SJSA1 (cell line): ENCODE measurements around the gene STIM1. TPM values are rescaled to one million over a fixed set of nuclear protein-coding genes. Genes with fewer than 3 reads are reported as not detected.

Experiments
- DNase-seq, 2 experiments: peaks; one replicate each; pipeline ENCODE4 v3.0.0-alpha.2; 2015 to 2020; ENCODE audit warnings: low spot score in 2 of 2, low read depth in 1 of 2
- H3K27ac ChIP-seq: fragments of 250-450 bp; sonication (Bioruptor Pico); 2 replicates; pipeline ENCODE4 v1.5.1; 2020; ENCODE audit warnings: mild to moderate bottlenecking, moderate library complexity
- H3K27me3 ChIP-seq: fragments of 250-450 bp; sonication (Bioruptor Pico); replicated peaks from 2 replicates; pipeline ENCODE4 v1.5.1; 2020; ENCODE audit warnings: mild to moderate bottlenecking, moderate library complexity
- H3K36me3 ChIP-seq: fragments of 250-450 bp; sonication (Bioruptor Pico); 2 replicates; pipeline ENCODE4 v1.5.1; 2020; ENCODE audit warnings: mild to moderate bottlenecking
- H3K4me1 ChIP-seq: fragments of 250-450 bp; sonication (Bioruptor Pico); replicated peaks from 2 replicates; pipeline ENCODE4 v1.6.1; 2021; ENCODE audit warnings: mild to moderate bottlenecking
- H3K4me3 ChIP-seq: fragments of 250-450 bp; sonication (Bioruptor Pico); 2 replicates; pipeline ENCODE4 v1.5.1; 2020; ENCODE audit warnings: mild to moderate bottlenecking
- H3K9me3 ChIP-seq: fragments of 250-450 bp; sonication (Bioruptor Pico); replicated peaks from 2 replicates; pipeline ENCODE4 v1.5.1; 2020; ENCODE audit warnings: mild to moderate bottlenecking
- total RNA-seq: library from RNA; depleted of rRNA; stranded (reverse); fragments of >200 nt; shearing (Covaris generic); gene quantifications from 2 replicates; pipeline ENCODE4 v1.2.3, GENCODE V29; 2014

STIM1 gene
- total RNA-seq, 1 experiment from 2014 or later, result 87.2 TPM

DNA sequence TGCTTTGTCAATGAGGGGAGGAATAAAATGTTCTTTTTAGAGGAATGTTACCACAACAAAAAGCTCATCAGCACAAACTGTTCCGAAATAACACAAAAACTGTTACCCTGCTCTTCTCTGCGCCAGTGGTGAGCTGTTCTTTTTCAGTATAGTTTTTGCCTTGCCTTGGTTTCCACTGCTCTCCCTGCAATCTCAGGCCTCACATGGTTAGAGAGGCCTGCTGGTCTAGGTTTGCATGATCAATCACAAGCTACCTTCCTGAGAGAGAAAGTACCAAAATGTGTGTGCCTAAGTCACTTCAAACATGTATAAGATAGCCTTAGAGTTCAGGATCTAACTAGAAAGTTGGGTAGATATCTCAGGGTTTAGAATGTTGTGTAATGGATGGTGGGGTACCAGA, 114.6 kb downstream of the STIM1 start:
- Histone ChIP-seq H3K9me3 (no peaks in the 10 kb centered on the region), H3K27me3 (no peaks in the 10 kb centered on the region), H3K36me3 (no peaks in the 10 kb centered on the region), H3K27ac (no peak overlapping the region), H3K4me3 (no peak overlapping the region), H3K4me1 (no peaks in the 10 kb centered on the region)
- no peak for DNase-seq

DNA sequence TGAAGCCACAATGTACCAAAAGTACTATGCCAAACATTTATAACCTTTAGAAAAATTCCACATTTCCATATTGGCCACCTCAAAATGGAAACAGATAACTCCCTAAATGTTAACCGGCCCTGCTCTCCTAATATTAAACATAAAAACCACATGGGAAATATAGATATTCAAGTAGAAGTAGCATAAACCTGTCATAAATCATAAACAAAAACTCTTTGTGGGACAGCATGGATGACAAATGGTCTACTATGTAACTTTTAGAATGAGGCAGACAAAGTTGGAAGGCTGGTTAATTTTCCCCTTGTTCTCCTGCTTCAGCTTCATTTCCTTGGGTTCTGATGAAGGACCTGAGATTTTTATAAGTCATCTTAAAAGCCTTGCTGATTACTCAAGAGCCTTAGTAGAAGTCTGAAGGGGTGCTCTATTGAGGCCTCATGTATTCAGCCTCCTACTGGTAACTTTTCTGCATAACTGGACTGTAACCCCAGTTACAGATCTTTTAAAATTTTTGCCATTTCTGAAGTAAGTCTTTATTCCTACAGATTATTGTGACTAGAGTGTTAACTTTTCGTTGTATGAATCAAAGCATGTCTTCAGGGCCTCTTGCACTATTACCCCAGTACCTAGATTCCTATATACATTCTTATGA, 116.4 kb downstream of the STIM1 start:
- H3K9me3 ChIP-seq, result no peaks in the 10 kb centered on the region

GRCh38 chr11:3972431-3972830, 117.0 kb downstream of the STIM1 start:
- no peaks in the 10 kb centered on the region for H3K4me1 ChIP-seq
- no peak overlapping the region for H3K4me3 ChIP-seq
- no peak overlapping the region for H3K27ac ChIP-seq
- no peaks in the 10 kb centered on the region for H3K27me3 ChIP-seq
- no peaks in the 10 kb centered on the region for H3K36me3 ChIP-seq
- no peak for DNase-seq
- no peaks in the 10 kb centered on the region for H3K9me3 ChIP-seq

More for the DNA sequence above, 116.4 kb downstream of the STIM1 start:
- no peaks in the 10 kb centered on the region for H3K4me1 ChIP-seq
- H3K27me3 ChIP-seq, result no peaks in the 10 kb centered on the region
- no peak overlapping the region for H3K4me3 ChIP-seq
- no peak for DNase-seq
- no peaks in the 10 kb centered on the region for H3K36me3 ChIP-seq
- no peak overlapping the region for H3K27ac ChIP-seq

DNA sequence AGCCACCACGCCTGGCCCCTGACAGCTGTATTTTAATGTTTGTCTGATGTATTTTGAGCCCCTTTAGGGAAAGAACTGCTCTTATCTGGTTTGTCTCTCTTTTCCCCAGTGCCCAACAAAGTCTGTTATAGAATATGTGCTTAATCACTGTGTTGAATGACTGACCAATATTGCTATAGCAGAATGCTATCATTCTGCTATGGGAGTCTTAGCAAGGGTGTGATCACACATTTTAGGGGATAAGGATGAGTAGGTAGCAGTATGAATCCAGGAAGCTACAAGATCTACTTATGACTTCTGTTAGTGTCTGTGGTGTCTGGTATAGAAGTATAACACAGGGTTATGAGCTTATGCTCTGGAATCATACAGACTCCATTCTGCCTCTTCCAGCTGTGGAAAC, 121.6 kb downstream of the STIM1 start:
- no peaks in the 10 kb centered on the region for H3K27me3 ChIP-seq
- H3K36me3 ChIP-seq, result no peaks in the 10 kb centered on the region
- H3K27ac ChIP-seq, result no peak overlapping the region
- no peaks in the 10 kb centered on the region for H3K4me1 ChIP-seq
- DNase-seq, result no peak
- no peak overlapping the region for H3K4me3 ChIP-seq
- no peaks in the 10 kb centered on the region for H3K9me3 ChIP-seq

DNA sequence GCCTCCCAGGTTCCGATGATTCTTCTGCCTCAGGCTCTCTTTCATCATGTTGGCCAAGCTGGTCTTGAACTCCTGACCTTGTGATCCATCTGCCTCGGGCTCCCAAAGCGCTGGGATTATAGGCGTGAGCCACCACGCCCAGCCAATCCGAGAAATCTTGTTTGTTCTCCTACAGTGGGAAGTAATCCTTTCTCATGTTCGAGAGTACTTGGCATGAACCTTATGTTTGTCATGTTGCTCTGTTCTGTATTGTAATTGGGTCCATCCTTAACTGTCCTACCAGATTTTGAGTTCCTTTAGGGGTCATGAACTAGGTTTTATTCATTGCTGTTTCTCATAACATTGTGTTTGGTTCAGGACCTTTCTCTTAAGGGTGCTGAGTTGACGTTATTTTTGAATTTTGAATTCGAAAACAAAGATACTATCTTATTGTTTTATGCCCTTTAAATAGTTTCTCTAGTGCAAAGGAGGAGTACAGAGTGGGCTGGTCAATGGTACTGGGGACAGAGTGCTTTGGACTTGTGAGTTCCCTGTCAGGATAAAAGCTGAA, 125.7 kb downstream of the STIM1 start:
- no peak overlapping the region for H3K27ac ChIP-seq
- H3K4me3 ChIP-seq, result no peak overlapping the region
- H3K36me3 ChIP-seq, result no peaks in the 10 kb centered on the region
- DNase-seq, result no peak
- H3K9me3 ChIP-seq, result no peaks in the 10 kb centered on the region
- H3K27me3 ChIP-seq, result no peaks in the 10 kb centered on the region
- no peaks in the 10 kb centered on the region for H3K4me1 ChIP-seq

DNA sequence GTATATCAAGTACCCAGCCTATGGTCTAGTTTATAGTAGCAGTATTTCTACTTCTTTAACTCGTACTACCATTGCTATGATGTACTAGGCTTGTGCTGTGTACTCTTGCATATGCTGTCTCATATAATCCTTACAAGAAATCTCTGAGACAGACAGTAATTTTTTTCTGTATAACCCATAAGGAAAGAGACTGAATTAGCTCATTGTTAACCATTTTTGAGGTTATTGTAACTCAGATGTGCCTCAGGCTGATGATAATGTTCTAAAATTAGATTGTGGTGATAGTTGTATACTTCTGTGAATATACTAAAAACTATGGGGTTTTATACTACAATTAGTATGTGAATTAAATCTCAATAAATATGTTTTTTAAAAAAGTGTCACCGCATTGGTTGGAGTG, 127.0 kb downstream of the STIM1 start:
- no peak overlapping the region for H3K27ac ChIP-seq
- no peak overlapping the region for H3K4me3 ChIP-seq
- DNase-seq, result no peak

GRCh38 chr11:3983101-3983500, 127.6 kb downstream of the STIM1 start:
- H3K27me3 ChIP-seq, result no peaks in the 10 kb centered on the region
- H3K27ac ChIP-seq, result no peak overlapping the region
- no peak for DNase-seq
- H3K4me1 ChIP-seq, result no peaks in the 10 kb centered on the region
- no peak overlapping the region for H3K4me3 ChIP-seq
- no peaks in the 10 kb centered on the region for H3K36me3 ChIP-seq
- H3K9me3 ChIP-seq, result no peaks in the 10 kb centered on the region

More for the DNA sequence above, 127.0 kb downstream of the STIM1 start:
- H3K36me3 ChIP-seq, result no peaks in the 10 kb centered on the region
- H3K4me1 ChIP-seq, result no peaks in the 10 kb centered on the region
- H3K27me3 ChIP-seq, result no peaks in the 10 kb centered on the region
- no peaks in the 10 kb centered on the region for H3K9me3 ChIP-seq

DNA sequence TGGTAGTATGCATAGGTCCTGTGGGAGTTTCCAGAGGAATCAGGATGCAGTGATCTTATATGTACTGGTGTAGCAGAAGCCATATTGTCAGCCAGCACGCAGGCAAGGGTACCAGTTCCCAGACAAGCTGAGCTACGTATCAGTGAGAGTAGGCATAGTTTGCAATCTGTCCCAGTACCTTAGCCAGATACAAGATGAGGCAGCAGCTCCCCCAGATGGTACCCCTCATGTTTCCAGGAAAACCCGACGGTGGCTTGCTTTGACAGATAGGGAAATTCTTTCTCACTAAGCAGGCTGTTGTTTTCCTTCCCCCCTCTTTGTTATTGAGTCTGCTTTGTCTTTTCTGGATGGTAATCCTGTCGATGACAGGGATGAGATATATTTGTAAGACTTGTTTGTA, 129.4 kb downstream of the STIM1 start:
- Histone ChIP-seq H3K27ac (no peak overlapping the region), H3K27me3 (no peaks in the 10 kb centered on the region), H3K4me3 (no peak overlapping the region), H3K4me1 (no peaks in the 10 kb centered on the region), H3K36me3 (no peaks in the 10 kb centered on the region), H3K9me3 (no peaks in the 10 kb centered on the region)
- DNase-seq, result no peak

DNA sequence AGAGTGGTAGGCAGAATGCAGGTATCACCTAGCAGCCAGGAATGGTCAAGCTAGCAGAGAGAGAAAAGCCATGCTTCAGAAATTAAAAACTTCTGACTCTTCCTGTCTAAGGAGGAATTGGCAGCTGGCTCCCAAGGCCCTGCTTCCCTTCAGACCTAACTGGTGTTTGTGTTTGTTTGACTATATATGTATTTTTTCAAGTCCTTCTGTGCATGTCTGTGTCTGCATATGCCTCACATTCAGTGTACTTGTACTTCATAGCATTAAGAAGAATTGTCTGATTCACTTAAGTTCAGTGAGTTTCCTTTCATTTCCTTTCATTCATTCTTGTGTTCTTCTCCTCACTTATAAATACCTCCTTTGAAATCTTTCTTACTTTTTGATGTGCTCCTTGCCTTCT, 130.2 kb downstream of the STIM1 start:
- no peaks in the 10 kb centered on the region for H3K4me1 ChIP-seq
- DNase-seq, result no peak
- H3K27me3 ChIP-seq, result no peaks in the 10 kb centered on the region
- no peaks in the 10 kb centered on the region for H3K9me3 ChIP-seq
- no peaks in the 10 kb centered on the region for H3K36me3 ChIP-seq
- H3K4me3 ChIP-seq, result no peak overlapping the region
- no peak overlapping the region for H3K27ac ChIP-seq

DNA sequence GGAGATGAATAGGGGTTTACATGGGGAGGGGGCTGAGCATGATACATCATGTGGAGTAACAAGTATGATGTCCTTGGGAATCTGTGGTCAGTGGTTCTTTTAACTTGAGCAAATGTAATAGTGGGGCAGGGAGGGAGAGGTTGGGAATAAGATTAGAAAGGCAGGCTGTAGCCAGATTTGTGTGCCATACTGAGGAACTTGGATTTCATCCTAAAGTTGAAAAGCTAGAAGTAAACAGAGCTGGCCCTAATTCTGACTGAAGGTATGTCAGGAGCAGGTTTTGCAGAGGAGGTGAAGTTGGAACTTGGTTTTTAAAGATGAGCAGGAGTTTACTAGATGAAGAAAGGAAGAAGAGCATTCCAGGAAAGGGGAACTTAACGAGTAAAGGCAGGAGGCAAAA, 130.8 kb downstream of the STIM1 start:
- no peak for DNase-seq
- Histone ChIP-seq H3K4me1 (no peaks in the 10 kb centered on the region), H3K36me3 (no peaks in the 10 kb centered on the region), H3K4me3 (no peak overlapping the region), H3K27ac (no peak overlapping the region), H3K27me3 (no peaks in the 10 kb centered on the region), H3K9me3 (no peaks in the 10 kb centered on the region)

DNA sequence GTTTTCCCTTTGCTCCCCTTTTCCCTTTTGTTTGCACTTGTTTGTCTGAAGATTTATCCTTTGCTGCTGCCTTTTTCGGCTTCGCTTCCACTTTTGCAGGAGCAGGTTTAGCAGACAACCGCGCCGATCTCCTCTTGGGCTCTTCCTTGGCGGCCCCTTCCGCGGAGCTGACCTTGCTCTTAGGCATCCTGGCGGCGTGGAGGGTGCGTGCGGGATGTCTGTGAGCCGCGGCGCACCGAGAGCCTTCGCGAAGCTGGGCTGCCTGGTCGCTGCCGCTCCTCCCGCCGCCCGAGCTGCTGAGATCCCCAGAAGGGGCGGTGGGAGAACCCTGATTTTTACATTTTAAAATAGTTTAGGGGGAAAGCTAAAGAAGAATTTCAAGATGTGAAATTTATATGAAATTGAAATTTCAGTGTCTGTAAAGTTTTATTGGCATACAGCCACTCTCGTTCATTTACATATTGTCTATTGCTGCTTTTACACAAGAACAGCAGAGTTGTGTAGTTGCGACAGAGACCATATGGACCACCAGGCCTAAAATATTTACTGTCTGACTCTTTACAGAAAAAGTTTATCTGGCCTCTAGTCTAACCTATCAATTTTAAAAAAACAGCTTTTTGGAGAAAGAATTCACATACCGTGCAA, 133.9 kb downstream of the STIM1 start:
- Histone ChIP-seq H3K4me1 (no peaks in the 10 kb centered on the region), H3K36me3 (no peaks in the 10 kb centered on the region), H3K4me3 (no peak overlapping the region), H3K9me3 (peaks cover 8% of the 10 kb centered on the region), H3K27me3 (no peaks in the 10 kb centered on the region), H3K27ac (no peak overlapping the region)
- no peak for DNase-seq

GRCh38 chr11:3989921-3990290, 134.4 kb downstream of the STIM1 start:
- Histone ChIP-seq H3K27me3 (no peaks in the 10 kb centered on the region), H3K36me3 (no peaks in the 10 kb centered on the region), H3K4me3 (no peak overlapping the region), H3K9me3 (peaks cover 11% of the 10 kb centered on the region), H3K27ac (no peak overlapping the region), H3K4me1 (no peaks in the 10 kb centered on the region)
- no peak for DNase-seq

DNA sequence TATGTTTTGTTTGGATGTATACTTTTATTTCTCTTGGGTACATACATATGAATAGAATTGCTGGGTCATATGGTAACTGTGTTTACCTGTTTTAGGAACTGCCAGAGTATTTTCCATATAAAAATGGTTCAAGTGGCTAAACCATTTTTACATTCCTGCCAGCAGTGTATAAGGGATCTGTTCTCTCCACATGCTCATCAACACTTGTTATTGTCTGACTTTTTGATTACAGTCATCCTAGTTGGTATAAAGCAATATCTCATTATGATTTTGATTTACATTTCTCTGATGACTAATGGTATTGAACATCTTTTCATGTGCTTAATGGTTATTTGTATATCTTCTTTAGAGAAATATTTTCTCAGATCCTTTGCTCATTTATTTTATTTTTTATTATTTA, 134.9 kb downstream of the STIM1 start:
- no peak for DNase-seq
- no peak overlapping the region for H3K4me3 ChIP-seq

DNA sequence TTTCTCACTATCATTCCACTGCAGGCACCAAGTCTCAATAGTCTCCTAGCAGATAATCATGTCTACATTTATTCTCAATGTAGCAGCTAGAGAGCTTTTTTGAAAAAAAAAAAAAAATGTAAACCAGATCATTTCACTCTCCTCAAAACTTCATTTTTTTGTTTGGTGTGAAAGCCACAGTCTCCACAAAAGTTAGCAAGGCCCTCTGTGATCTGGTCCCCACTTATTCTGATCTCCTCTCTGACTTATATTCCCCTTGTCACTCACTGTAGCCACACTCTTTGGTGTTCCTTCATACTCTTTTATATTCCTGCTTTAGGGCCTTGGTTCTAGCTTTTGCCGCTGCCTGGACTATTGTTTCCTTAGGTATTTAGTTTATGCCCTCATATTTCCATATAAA, 137.5 kb downstream of the STIM1 start:
- Histone ChIP-seq H3K36me3 (no peaks in the 10 kb centered on the region), H3K27ac (no peak overlapping the region), H3K4me1 (no peaks in the 10 kb centered on the region), H3K4me3 (no peak overlapping the region), H3K9me3 (peaks cover 15% of the 10 kb centered on the region), H3K27me3 (no peaks in the 10 kb centered on the region)
- DNase-seq, result no peak

More for the DNA sequence above, 134.9 kb downstream of the STIM1 start:
- Histone ChIP-seq H3K9me3 (peaks cover 14% of the 10 kb centered on the region), H3K27me3 (no peaks in the 10 kb centered on the region), H3K4me1 (no peaks in the 10 kb centered on the region), H3K27ac (no peak overlapping the region), H3K36me3 (no peaks in the 10 kb centered on the region)
